GM12878 (cell line): ENCODE measurements around the gene FOXG1. TPM values are rescaled to one million over a fixed set of nuclear protein-coding genes. Genes with fewer than 3 reads are reported as not detected.

Experiments used
- ATAC-seq: fragments of 200-7000 bp; cut with Tn5 transposase; 3 replicates; pipeline ENCODE4 v1.9.1; 2020; ENCODE audit warnings: mild to moderate bottlenecking, moderate library complexity
- BruUV-seq: library from RNA; stranded (reverse); fragments of 400-500 nt; replicated peaks from 2 replicates; lab custom pipeline; 2021; lab: Mats Ljungman, UMichigan
- CTCF ChIA-PET: fragments of 300-600 bp; sonication (Branson Sonifier 250); formaldehyde crosslinking; extraction: SDS; loops from one replicate; lab custom pipeline; 2021; ENCODE audit warnings: inconsistent platforms; lab: Yijun Ruan, JAX
- POLR2A ChIA-PET: fragments of 350-600 bp; formaldehyde crosslinking; extraction: SDS; loops from one replicate; lab custom pipeline; 2021; ENCODE audit warnings: inconsistent platforms; lab: Charles Lee
- RAD21 ChIA-PET: fragments of 300-600 bp; sonication (Branson Sonifier 250); formaldehyde crosslinking; loops from one replicate; lab custom pipeline; 2023; ENCODE audit warnings: antibody characterized with exemption; ENCODE audit not compliant: unreplicated experiment; lab: Charles Lee
- SMC1A ChIA-PET: fragments of 300-600 bp; sonication (Branson Sonifier 250); formaldehyde crosslinking; loops from one replicate; lab custom pipeline; 2023; ENCODE audit not compliant: unreplicated experiment, uncharacterized antibody; lab: Charles Lee
- DNase-seq: peaks from one replicate; pipeline ENCODE4 v3.0.0-alpha.2; 2011; ENCODE audit warnings: low read depth, low spot score
- FAIRE-seq: peaks from 3 replicates; lab custom pipeline; 2011; peaks lifted over from hg19 to GRCh38; lab: Jason Lieb, UNC
- H2AFZ ChIP-seq: 2 replicates; pipeline ENCODE4 v1.6.0; 2011; ENCODE audit warnings: low read depth, low read length, control low read depth; ENCODE audit not compliant: control insufficient read depth
- H3K27ac ChIP-seq: 2 replicates; pipeline ENCODE4 v1.5.1; 2011; ENCODE audit warnings: control low read depth; ENCODE audit not compliant: control insufficient read depth, insufficient read depth
- H3K27me3 ChIP-seq, 2 experiments: replicated peaks in 1 of 2; 2 replicates each; pipeline versions ENCODE4 v1.6.0 to v1.6.1; 2011; ENCODE audit warnings: low read length in 1 of 2; ENCODE audit not compliant: control insufficient read depth in 2 of 2, insufficient read depth in 2 of 2
- H3K36me3 ChIP-seq, 2 experiments: 2 replicates each; pipeline ENCODE4 v1.5.1; 2011; ENCODE audit warnings: low read length in 1 of 2; ENCODE audit not compliant: control insufficient read depth in 2 of 2, insufficient read depth in 2 of 2
- H3K4me1 ChIP-seq: 2 replicates; pipeline ENCODE4 v1.6.1; 2011; ENCODE audit warnings: mild to moderate bottlenecking, low read length, moderate library complexity, mixed read lengths; ENCODE audit not compliant: control insufficient read depth, insufficient read depth
- H3K4me2 ChIP-seq: 2 replicates; pipeline ENCODE4 v1.6.0; 2011; ENCODE audit warnings: control low read depth; ENCODE audit not compliant: control insufficient read depth, insufficient read depth
- H3K4me3 ChIP-seq: fragments of 200-600 bp; sonication (generic); 2 replicates; pipeline ENCODE4 v1.5.1; 2016
- H3K79me2 ChIP-seq: 2 replicates; pipeline ENCODE4 v1.6.0; 2011; ENCODE audit warnings: low read length; ENCODE audit not compliant: control insufficient read depth, insufficient read depth
- H3K9ac ChIP-seq: 2 replicates; pipeline ENCODE4 v1.8.0; 2011; ENCODE audit warnings: low read length, control low read depth, mixed read lengths; ENCODE audit not compliant: control insufficient read depth, insufficient read depth
- H3K9me3 ChIP-seq: replicated peaks from 3 replicates; pipeline ENCODE4 v1.5.1; 2011; ENCODE audit warnings: mild to moderate bottlenecking, low read length; ENCODE audit not compliant: control insufficient read depth, insufficient read depth
- H4K20me1 ChIP-seq: 2 replicates; pipeline ENCODE4 v1.6.0; 2011; ENCODE audit not compliant: control insufficient read depth, insufficient read depth
- CHD1 ChIP-seq: IDR thresholded peaks from 2 replicates; pipeline ENCODE4 v1.6.1; 2012; ENCODE audit warnings: low read depth, low read length, improper control_type of control experiment
- EP300 ChIP-seq, 2 experiments: fragments of 150-350 bp in 1 of 2; IDR thresholded peaks; 2 replicates each; pipeline ENCODE4 v1.6.1; 2011 to 2012; ENCODE audit warnings: low read depth in 2 of 2, low read length in 2 of 2, borderline replicate concordance in 1 of 2, improper control_type of control experiment in 1 of 2, inconsistent platforms in 1 of 2; ENCODE audit not compliant: control insufficient read depth in 1 of 2
- HCFC1 ChIP-seq: fragments of 150-350 bp; IDR thresholded peaks from 2 replicates; pipeline ENCODE4 v1.6.1; 2014; ENCODE audit warnings: low read length
- MLLT1 ChIP-seq: fragments of 450-650 bp; IDR thresholded peaks from 2 replicates; pipeline ENCODE4 v1.6.1; 2016; ENCODE audit warnings: mild to moderate bottlenecking
- RAD21 ChIP-seq: IDR thresholded peaks from 2 replicates; pipeline ENCODE4 v1.6.1; 2011; ENCODE audit warnings: mild to moderate bottlenecking, low read depth, low read length, moderate library complexity; ENCODE audit not compliant: insufficient read depth
- RAD51 ChIP-seq: fragments of 450-650 bp; IDR thresholded peaks from 2 replicates; pipeline ENCODE4 v1.6.1; 2016; ENCODE audit warnings: moderate library complexity, mild to moderate bottlenecking, inconsistent platforms
- RUNX3 ChIP-seq: IDR thresholded peaks from 2 replicates; pipeline ENCODE4 v1.6.1; 2012; ENCODE audit warnings: low read length, inconsistent platforms
- WGBS: methylation state at CpG from one replicate; pipeline ENCODE4 v1.1.6; 2016; ENCODE audit warnings: low lambda C conversion rate; ENCODE audit not compliant: insufficient replicate concordance, insufficient coverage; ENCODE audit errors: missing lambda C conversion rate; 5-methylcytosine and 5-hydroxymethylcytosine counted together
- in situ Hi-C: fragments of 300-500 bp; cut with MboI; formaldehyde crosslinking; loops from 9 replicates; pipeline ENCODE4 v1.14.3; 2018; ENCODE audit warnings: mixed read lengths
- intact Hi-C: fragments of 100-400 bp; cut with micrococcal nuclease; formaldehyde crosslinking; loops from one replicate; pipeline ENCODE4 v1.14.2; 2022; ENCODE audit not compliant: unreplicated experiment
- polyA plus RNA-seq, 11 experiments: library from polyadenylated mRNA; depleted of rRNA in 4 of 11; unstranded in 6 of 11; stranded (reverse) in 5 of 11; fragments of >200 nt; fragmentation: Nextera tagmentation in 4 of 11; fragmentation: Illumina TruSeq in 1 of 11; extraction: Ambion mirVana in 4 of 11; extraction: Trizol in 1 of 11; gene quantifications; 1 replicate in 1 of 11; 2 replicates in 10 of 11; pipeline versions ENCODE4 v1.2.1 to v1.2.3, GENCODE V29; 2011 to 2016; ENCODE audit warnings: inconsistent platforms in 2 of 11, missing spikeins in 2 of 11, low read depth in 1 of 11
- total RNA-seq, 4 experiments: library from RNA; depleted of rRNA in 3 of 4; stranded (reverse); fragments of >200 nt in 3 of 4; fragmentation: Illumina TruSeq in 1 of 4; extraction: Trizol in 1 of 4; gene quantifications; 2 replicates each; pipeline versions ENCODE4 v1.2.1 to v1.2.3, GENCODE V29; 2013 to 2021

FOXG1 gene
- total and polyA plus RNA-seq, 10 of the 15 experiments (the other 5 are each of a cell fraction or from before 2014, with no cell fraction given), result 0.04 to 0.44 (median 0.06) TPM; not detected in 1

GRCh38 chr14:28784096-28785048 is 17.8 kb downstream of the FOXG1 start:
- ATAC-seq, result no peak
- in situ Hi-C loops, result no loop called here
- no peak overlapping the region for H3K4me3 ChIP-seq
- TF ChIP-seq EP300 (IDR thresholded peaks at IDR 0.05; ENCODE audit: borderline replicate concordance in 1 of 2, control insufficient read depth in 1 of 2, low read depth in 2 of 2, low read length in 2 of 2) (no peak), RUNX3 (no peak), MLLT1 (no peak), RAD21 (no peak), HCFC1 (no peak), CHD1 (no peak), RAD51 (no peak)
- BruUV-seq, result no TSS peak
- no peak overlapping the region; the same call in 1 of the 2 replicates for H3K4me2 ChIP-seq
- FAIRE-seq, result no peak
- no peaks in the 10 kb centered on the region for H3K27me3 ChIP-seq
- H3K4me1 ChIP-seq, result peaks cover 4% of the 10 kb centered on the region; the same call in 1 of the 2 replicates
- H4K20me1 ChIP-seq, result no peaks in the 10 kb centered on the region
- ChIA-PET CTCF (no interaction called here), SMC1A (no interaction called here), POLR2A (no interaction called here), RAD21 (no interaction called here)
- H3K27ac ChIP-seq, result no peak overlapping the region
- peaks cover 6% of the 10 kb centered on the region; the same call in 1 of the 3 replicates for H3K9me3 ChIP-seq
- DNase-seq, result no peak
- H3K9ac ChIP-seq, result no peak overlapping the region
- 22% methylated on average over 16 of the region's 16 CpGs for WGBS
- no peaks in the 10 kb centered on the region for H3K36me3 ChIP-seq
- no peaks in the 10 kb centered on the region for H3K79me2 ChIP-seq
- H2AFZ ChIP-seq, result no peak overlapping the region
- intact Hi-C loops, result no loop called here
